Heart right ventricle (tissue), 16 donors: ENCODE results near the gene REEP6. TPM values are rescaled to one million over a fixed set of nuclear protein-coding genes. Genes with fewer than 3 reads are reported as not detected.

Experiments
- ATAC-seq, 8 donors: fragments of 200-7000 bp; cut with Tn5 transposase; one replicate each; pipeline ENCODE4 v1.9.1; 2020; ENCODE audit warnings: mild to moderate bottlenecking in 8 of 8, moderate library complexity in 8 of 8, moderate number of reproducible peaks in 1 of 8
- DNase-seq, 2 donors: peaks; one replicate each; pipeline ENCODE4 v3.0.0-alpha.2; 2020
- H3K27ac ChIP-seq, 10 donors: fragments of 200-600 bp; sonication (generic) in 2 of 10; one replicate each; pipeline versions ENCODE4 v1.5.0 to v1.8.0; 2020 to 2022; ENCODE audit warnings: mild to moderate bottlenecking in 3 of 10
- H3K27me3 ChIP-seq, 7 donors: fragments of 200-600 bp; one replicate each; pipeline ENCODE4 v1.8.0; 2021 to 2022; ENCODE audit warnings: mild to moderate bottlenecking in 2 of 7
- H3K36me3 ChIP-seq, 9 donors: fragments of 200-600 bp; sonication (generic) in 1 of 9; one replicate each; pipeline versions ENCODE4 v1.5.0 to v1.8.0; 2020 to 2022; ENCODE audit warnings: mild to moderate bottlenecking in 2 of 9
- H3K4me1 ChIP-seq, 9 donors: fragments of 200-600 bp; sonication (generic) in 1 of 9; one replicate each; pipeline versions ENCODE4 v1.5.0 to v1.8.0; 2020 to 2022; ENCODE audit warnings: mild to moderate bottlenecking in 4 of 9
- H3K4me3 ChIP-seq, 10 donors: fragments of 200-600 bp; sonication (generic) in 2 of 10; one replicate each; pipeline versions ENCODE4 v1.5.0 to v1.8.0; 2020 to 2022; ENCODE audit warnings: mild to moderate bottlenecking in 7 of 10, moderate library complexity in 2 of 10
- H3K9me3 ChIP-seq, 11 donors: fragments of 200-600 bp in 10 of 11; sonication (generic) in 2 of 11; one replicate each; pipeline versions ENCODE4 v1.5.0 to v1.8.0; 2013 to 2022; ENCODE audit warnings: mild to moderate bottlenecking in 2 of 11, control low read depth in 1 of 11, moderate library complexity in 1 of 11
- CTCF ChIP-seq, 9 donors: fragments of 200-600 bp; sonication (generic) in 2 of 9; IDR thresholded peaks; one replicate each; pipeline versions ENCODE4 v1.5.0 to v1.8.0; 2021 to 2022; ENCODE audit warnings: antibody characterized with exemption in 9 of 9, mild to moderate bottlenecking in 5 of 9, moderate library complexity in 1 of 9
- WGBS, 2 donors: extraction: QIAGEN DNeasy Blood & Tissue Kit; methylation state at CpG; one replicate each; pipeline ENCODE4 v1.1.7; 2013; ENCODE audit warnings: inconsistent platforms in 1 of 2; 5-methylcytosine and 5-hydroxymethylcytosine counted together
- intact Hi-C, 10 donors: fragments of 100-400 bp; cut with DNase I; formaldehyde crosslinking; loops; one replicate each; pipeline versions ENCODE4 v1.11.1 to v1.14.2; 2022
- polyA plus RNA-seq, 2 donors: library from polyadenylated mRNA; stranded (reverse); fragments of 200-250 nt; gene quantifications; one replicate each; pipeline ENCODE4 v1.2.3, GENCODE V29; 2013
- total RNA-seq, 10 donors: library from RNA; stranded (reverse); fragmentation: NEBNext Ultra II Directional in 3 of 10; extraction: Animal tissue kit (Norgen Biotek cat#: 25700) in 3 of 10; gene quantifications; one replicate each; pipeline versions ENCODE4 v1.2.1 to v1.2.4, GENCODE V29; 2021 to 2023
- donor health status: Arrhythmogenic right ventricular cardiomyopathy.
- donor health status: ischemic (EF 13 %, LVEDD 7.1; RV severe dilation, severe dysfunction).
- donor health status: healthy with polysubstance abuse.
- donor health status: DM: no; HTN: yes; CAD: no.
- donor health status: DM: no; HTN: no; CAD: no.
- donor health status: ischemic (EF 25% LVEDD 6.9; RV normal size, moderate dysfunction).
- donor health status: ischemic (EF 25% LVEDD 5.7; RV mildly dilated, moderate dysfunction).
- donor health status: healthy.
- donor health status: DM: yes; HTN: yes; CAD: no.
- donor health status: Ischemic cardiomyopathy.
- donor health status: ischemic (EF 35%, LVEDD 5.7; RV mildly dilated, moderate dysfunction).
- donor health status: nonischemic (EF 11% LVEDD 7.7; RV severe dilation, severe dysfunction).
- donor health status: DM: yes; HTN: yes; CAD: no.
- donor health status: PGD.
- donor health status: ischemic (EF 29% LVEDD 5.4; RV normal size, mild dysfunction).
- donor health status: nonischemic (EF 23%, LVEDD 6.1; RV moderate dilation, normal function).

The REEP6 gene
- total and polyA plus RNA-seq, 12 donors = 1.8 to 5.0 (median 3.8) TPM

GRCh38 chr19:1522838-1523237 is 31.9 kb downstream of the REEP6 start:
- H3K27me3 ChIP-seq = peaks cover 26 to 54% (median 52%) of the 10 kb centered on the region in 7 donors
- peaks cover 0 to 11% (median 4%) of the 10 kb centered on the region in 9 donors for H3K4me1 ChIP-seq
- no peak overlapping the region for H3K4me3 ChIP-seq
- no peaks in the 10 kb centered on the region for H3K36me3 ChIP-seq
- no peaks in the 10 kb centered on the region for H3K9me3 ChIP-seq
- 80 to 81% methylated on average over 18 of the region's 18 CpGs for WGBS, 2 donors
- ATAC-seq (no peak), DNase-seq (no peak)
- H3K27ac ChIP-seq = no peak overlapping the region
- TF ChIP-seq CTCF (IDR thresholded peaks at IDR 0.05) = no peak
- intact Hi-C loops = loop anchor here in 1 of 10 donors (10.0 kb wide), 1 partner anchor 208 kb away; no protein-coding TSS in a partner anchor

GRCh38 chr19:1523412-1524286 is 32.7 kb downstream of the REEP6 start, which contains the start of gene PLK5:
TSS of gene PLK5 (plus strand) at chr19:1524077. CDS start at chr19:1526997, 2,920 bp downstream.
- Histone ChIP-seq H3K4me1 (peaks cover 0 to 11% (median 4%) of the 10 kb centered on the region in 9 donors), H3K9me3 (no peaks in the 10 kb centered on the region), H3K27me3 (peaks cover 26 to 58% (median 53%) of the 10 kb centered on the region in 7 donors), H3K4me3 (peak within 1 kb of the TSS in 5 of 10 donors; percentile 5 to 26 (median 13)), H3K36me3 (no peaks in the 10 kb centered on the region), H3K27ac (no peak within 1 kb of the TSS)
- intact Hi-C loops = loop anchor here in 1 of 10 donors (10.0 kb wide), 1 partner anchor 209 kb away; no protein-coding TSS in a partner anchor
- 9 to 13% methylated on average over 59 to 85 of the region's 92 CpGs for WGBS, 2 donors
- DNase-seq (no peak), ATAC-seq (no peak)
- TF ChIP-seq CTCF (IDR thresholded peaks at IDR 0.05) = peak in 2 of 9 donors; percentile 19 to 36

GRCh38 chr19:1524287-1524971 is 33.4 kb downstream of the REEP6 start:
- intact Hi-C loops = loop anchor here in 1 of 10 donors (10.0 kb wide), 1 partner anchor 210 kb away; no protein-coding TSS in a partner anchor
- Histone ChIP-seq H3K36me3 (no peaks in the 10 kb centered on the region), H3K27ac (no peak overlapping the region), H3K27me3 (peaks cover 26 to 62% (median 57%) of the 10 kb centered on the region in 7 donors), H3K4me3 (peak overlapping the region in 4 of 10 donors; percentile 5 to 26 (median 10)), H3K4me1 (peaks cover 0 to 11% (median 4%) of the 10 kb centered on the region in 9 donors), H3K9me3 (no peaks in the 10 kb centered on the region)
- 12 to 13% methylated on average over 31 to 49 of the region's 49 CpGs for WGBS, 2 donors
- ATAC-seq = no peak
- no peak for DNase-seq
- TF ChIP-seq CTCF (IDR thresholded peaks at IDR 0.05) = no peak

- Histone ChIP-seq H3K27me3 (peaks cover 26 to 66% (median 58%) of the 10 kb centered on the region in 7 donors), H3K27ac (no peak overlapping the region), H3K4me3 (no peak overlapping the region), H3K36me3 (no peaks in the 10 kb centered on the region), H3K9me3 (no peaks in the 10 kb centered on the region), H3K4me1 (peaks cover 0 to 11% (median 4%) of the 10 kb centered on the region in 9 donors)
- WGBS, 2 donors = 64 to 70% methylated on average over 17 of the region's 17 CpGs
- DNase-seq (no peak), ATAC-seq (no peak)
- intact Hi-C loops = loop anchor here in 1 of 10 donors (10.0 kb wide), 1 partner anchor 210 kb away; no protein-coding TSS in a partner anchor
- no peak for TF ChIP-seq CTCF (IDR thresholded peaks at IDR 0.05)
These were observed 34.0 kb downstream of the REEP6 start for GRCh38 chr19:1524972-1525325.
